H1 (cell line): ENCODE measurements around the gene ENO2. TPM values are rescaled to one million over a fixed set of nuclear protein-coding genes. Genes with fewer than 3 reads are reported as not detected.

Experiments used
- CTCF ChIA-PET: fragments of 300-600 bp; sonication (Branson Sonifier 250); formaldehyde crosslinking; loops from one replicate; lab custom pipeline; 2021; ENCODE audit not compliant: partially characterized antibody; lab: Charles Lee
- POLR2A ChIA-PET: fragments of 300-600 bp; sonication (Branson Sonifier 250); formaldehyde crosslinking; loops from one replicate; lab custom pipeline; 2021; ENCODE audit warnings: inconsistent platforms; ENCODE audit not compliant: partially characterized antibody; lab: Charles Lee
- DNase-seq, 2 experiments: peaks; one replicate each; pipeline versions ENCODE4 v3.0.0 to v3.0.0-alpha.2; 2010 to 2022; ENCODE audit warnings: low spot score in 2 of 2, low read depth in 1 of 2, mixed read lengths in 1 of 2
- FAIRE-seq: peaks from 2 replicates; lab custom pipeline; 2011; peaks lifted over from hg19 to GRCh38; lab: Jason Lieb, UNC
- H2AFZ ChIP-seq: 2 replicates; pipeline ENCODE4 v1.8.1; 2012; ENCODE audit warnings: low read length, inconsistent platforms
- H2AK5ac ChIP-seq: 2 replicates; pipeline ENCODE4 v1.6.1; 2013; ENCODE audit warnings: low read depth, low read length
- H2BK120ac ChIP-seq: replicated peaks from 2 replicates; pipeline ENCODE3; 2013; ENCODE audit warnings: low read depth, low read length, inconsistent platforms
- H2BK12ac ChIP-seq: 2 replicates; pipeline ENCODE4 v1.6.1; 2013; ENCODE audit warnings: low read depth, low read length
- H2BK15ac ChIP-seq: 2 replicates; pipeline ENCODE4 v1.6.1; 2013; ENCODE audit warnings: low read length
- H2BK20ac ChIP-seq: 2 replicates; pipeline ENCODE4 v1.6.1; 2013; ENCODE audit warnings: low read length
- H2BK5ac ChIP-seq: 2 replicates; pipeline ENCODE4 v1.6.1; 2013; ENCODE audit warnings: low read depth, low read length
- H3K14ac ChIP-seq: 2 replicates; pipeline ENCODE4 v1.6.1; 2013; ENCODE audit warnings: inconsistent platforms; ENCODE audit not compliant: insufficient read length
- H3K18ac ChIP-seq: 2 replicates; pipeline ENCODE4 v1.6.1; 2013; ENCODE audit warnings: low read length; ENCODE audit errors: extremely low read depth
- H3K23ac ChIP-seq: 2 replicates; pipeline ENCODE4 v1.6.1; 2013; ENCODE audit warnings: inconsistent platforms; ENCODE audit not compliant: insufficient read length
- H3K23me2 ChIP-seq: 2 replicates; pipeline ENCODE4 v1.6.1; 2013; ENCODE audit warnings: low read depth, low read length
- H3K27ac ChIP-seq: 2 replicates; pipeline ENCODE4 v1.6.1; 2011; ENCODE audit warnings: low read depth, low read length, inconsistent platforms
- H3K27me3 ChIP-seq, 4 experiments: replicated peaks in 1 of 4; 1 replicate in 1 of 4; 2 replicates in 3 of 4; pipeline versions ENCODE4 v1.6.1 to v1.8.1; 2011 to 2013; ENCODE audit warnings: low read length in 3 of 4, mild to moderate bottlenecking in 3 of 4, inconsistent platforms in 2 of 4, mixed read lengths in 2 of 4, moderate library complexity in 1 of 4; ENCODE audit not compliant: control insufficient read depth in 3 of 4, insufficient read depth in 3 of 4; ENCODE audit errors: extremely low read depth in 1 of 4
- H3K36me3 ChIP-seq, 4 experiments: 2 replicates each; pipeline versions ENCODE4 v1.6.1 to v1.8.1; 2011 to 2013; ENCODE audit warnings: mild to moderate bottlenecking in 4 of 4, low read length in 3 of 4, moderate library complexity in 2 of 4, control low read depth in 1 of 4, inconsistent platforms in 1 of 4; ENCODE audit not compliant: insufficient read depth in 4 of 4, control insufficient read depth in 2 of 4
- H3K4ac ChIP-seq: replicated peaks from 2 replicates; pipeline ENCODE3; 2013; ENCODE audit warnings: low read length, low read depth, mixed read lengths, inconsistent platforms; ENCODE audit not compliant: insufficient read length
- H3K4me1 ChIP-seq, 4 experiments: replicated peaks in 1 of 4; 1 replicate in 1 of 4; 2 replicates in 3 of 4; pipeline versions ENCODE4 v1.6.1 to v1.8.1; 2011 to 2013; ENCODE audit warnings: low read length in 3 of 4, inconsistent platforms in 2 of 4, mixed read lengths in 1 of 4; ENCODE audit not compliant: insufficient read depth in 4 of 4, control insufficient read depth in 3 of 4
- H3K4me2 ChIP-seq, 2 experiments: 2 replicates each; pipeline versions ENCODE4 v1.6.1 to v1.8.1; 2011 to 2013; ENCODE audit warnings: low read depth in 2 of 2, low read length in 2 of 2, control low read depth in 1 of 2, inconsistent platforms in 1 of 2, mild to moderate bottlenecking in 1 of 2; ENCODE audit not compliant: insufficient read depth in 1 of 2
- H3K4me3 ChIP-seq, 4 experiments: fragments of 200-600, 300-600 bp in 1 of 4; sonication (generic), shearing (Covaris generic), sonication (Bioruptor Twin) in 1 of 4; 2 replicates each; pipeline versions ENCODE4 v1.5.1 to v1.8.1; 2011 to 2016; ENCODE audit warnings: low read length in 4 of 4, low read depth in 3 of 4, control low read depth in 2 of 4, inconsistent platforms in 2 of 4, mild to moderate bottlenecking in 2 of 4, mixed read lengths in 1 of 4, moderate library complexity in 1 of 4; ENCODE audit not compliant: insufficient read depth in 2 of 4; ENCODE audit errors: extremely low read depth in 1 of 4
- H3K56ac ChIP-seq: replicated peaks from 2 replicates; pipeline ENCODE3; 2013; ENCODE audit warnings: low read depth, mild to moderate bottlenecking, mixed read lengths, low read length, inconsistent platforms; ENCODE audit not compliant: insufficient read length
- H3K79me1 ChIP-seq: 2 replicates; pipeline ENCODE4 v1.6.1; 2013; ENCODE audit warnings: low read depth, low read length, control low read depth
- H3K79me2 ChIP-seq, 2 experiments: 2 replicates each; pipeline versions ENCODE4 v1.6.1 to v1.8.1; 2012 to 2013; ENCODE audit warnings: low read length in 2 of 2, mild to moderate bottlenecking in 2 of 2, inconsistent platforms in 1 of 2; ENCODE audit not compliant: insufficient read depth in 2 of 2, control insufficient read depth in 1 of 2
- H3K9ac ChIP-seq, 4 experiments: replicated peaks in 1 of 4; 1 replicate in 1 of 4; 2 replicates in 3 of 4; pipeline versions ENCODE4 v1.6.1 to v1.8.1; 2011 to 2013; ENCODE audit warnings: low read depth in 3 of 4, low read length in 3 of 4, control low read depth in 2 of 4, mild to moderate bottlenecking in 2 of 4, moderate library complexity in 2 of 4, inconsistent platforms in 1 of 4; ENCODE audit errors: extremely low read depth in 1 of 4
- H3K9me3 ChIP-seq, 2 experiments: 2 replicates each; pipeline versions ENCODE4 v1.6.1 to v1.8.1; 2012 to 2013; ENCODE audit warnings: mild to moderate bottlenecking in 2 of 2, moderate library complexity in 2 of 2, control low read depth in 1 of 2, inconsistent platforms in 1 of 2, low read depth in 1 of 2, low read length in 1 of 2, mixed read lengths in 1 of 2; ENCODE audit not compliant: insufficient read depth in 2 of 2
- H4K20me1 ChIP-seq, 2 experiments: replicated peaks in 1 of 2; 2 replicates each; pipeline versions ENCODE3 to v1.8.1; 2011 to 2013; ENCODE audit warnings: inconsistent platforms in 2 of 2, low read length in 2 of 2, mild to moderate bottlenecking in 1 of 2; ENCODE audit not compliant: insufficient read depth in 2 of 2, control insufficient read depth in 1 of 2
- H4K5ac ChIP-seq: 2 replicates; pipeline ENCODE4 v1.6.1; 2013; ENCODE audit warnings: low read length, low read depth, mixed read lengths, inconsistent platforms; ENCODE audit not compliant: insufficient read length
- H4K8ac ChIP-seq: 2 replicates; pipeline ENCODE4 v1.8.0; 2013; ENCODE audit warnings: mild to moderate bottlenecking, moderate library complexity, low read length, inconsistent platforms; ENCODE audit not compliant: insufficient read depth; ENCODE audit errors: extremely low read depth
- H4K91ac ChIP-seq: replicated peaks from 2 replicates; pipeline ENCODE3; 2013; ENCODE audit warnings: low read length, mixed read lengths, inconsistent platforms; ENCODE audit not compliant: insufficient read length
- HDAC2 ChIP-seq, 2 experiments: fragments of 300-600 bp in 1 of 2; sonication (generic) in 1 of 2; IDR thresholded peaks; 2 replicates each; pipeline ENCODE4 v1.6.1; 2011 to 2012; ENCODE audit warnings: low read depth in 2 of 2, low read length in 2 of 2, mild to moderate bottlenecking in 2 of 2, moderate library complexity in 2 of 2, borderline replicate concordance in 1 of 2, inconsistent platforms in 1 of 2
- MAX ChIP-seq: IDR thresholded peaks from 2 replicates; pipeline ENCODE4 v1.6.1; 2012; ENCODE audit warnings: inconsistent platforms
- SRF ChIP-seq: IDR thresholded peaks from 2 replicates; pipeline ENCODE4 v1.6.1; 2011; ENCODE audit warnings: mild to moderate bottlenecking, low read depth, low read length, moderate library complexity
- WGBS, 2 experiments: shearing (Covaris generic) in 1 of 2; methylation state at CpG; one replicate each; pipeline versions ENCODE4 v1.1.6 to v1.1.7; 2013 to 2015; ENCODE audit warnings: low lambda C conversion rate in 2 of 2, mixed read lengths in 2 of 2, inconsistent platforms in 1 of 2, low coverage in 1 of 2, missing lambda C conversion rate in 1 of 2; ENCODE audit not compliant: insufficient replicate concordance in 2 of 2, insufficient coverage in 1 of 2, insufficient read length in 1 of 2; ENCODE audit errors: extremely low coverage in 1 of 2, missing lambda C conversion rate in 1 of 2; 5-methylcytosine and 5-hydroxymethylcytosine counted together
- polyA plus RNA-seq, 7 experiments: library from polyadenylated mRNA; depleted of rRNA in 3 of 7; stranded (reverse) in 5 of 7; unstranded in 2 of 7; fragments of >200 nt in 5 of 7; fragments of 200-250 nt in 2 of 7; gene quantifications; 1 replicate in 5 of 7; 2 replicates in 1 of 7; 4 replicates in 1 of 7; pipeline versions ENCODE4 v1.2.1 to v1.2.3, GENCODE V29; 2011 to 2013; ENCODE audit warnings: missing spikeins in 2 of 7, mixed read lengths in 2 of 7
- total RNA-seq: library from RNA; stranded (reverse); fragmentation: NEBNext Ultra II Directional; extraction: Animal tissue kit (Norgen Biotek cat#: 25700); gene quantifications from 2 replicates; pipeline ENCODE4 v1.2.1, GENCODE V29; 2021

ENO2 gene
- total and polyA plus RNA-seq, 2 of the 8 experiments (the other 6 are each of a cell fraction or from before 2014, with no cell fraction given): 92.4 to 102 TPM

- DNase-seq: no peak
- Histone ChIP-seq H2BK20ac (0 out of 2 replicates have a peak overlapping the region, but pooled peaks have one; percentile 25), H2BK120ac (no peak overlapping the region), H3K27ac (peak overlapping the region; percentile 15; the same call in 1 of the 2 replicates), H2BK15ac (no peak overlapping the region), H4K8ac (no peak overlapping the region), H3K14ac (no peak overlapping the region), H3K79me1 (peaks cover 13% of the 10 kb centered on the region), H4K20me1 (peaks cover 17 to 23% of the 10 kb centered on the region in 2 experiments), H3K4ac (no peak overlapping the region), H3K23ac (no peak overlapping the region), H3K79me2 (peaks cover 27 to 39% of the 10 kb centered on the region in 2 experiments), H3K9me3 (no peaks in the 10 kb centered on the region), H2BK12ac (peak overlapping the region; percentile 75; the same call in 1 of the 2 replicates), H3K4me3 (peak overlapping the region; percentile 90 to 99 (median 92)), H3K36me3 (peaks cover 0 to 9% (median 5%) of the 10 kb centered on the region in 4 experiments; a peak in 7 of 8 replicates), H2AK5ac (no peak overlapping the region), H3K23me2 (peaks cover 28% of the 10 kb centered on the region), H3K18ac (peak overlapping the region; percentile 51), H3K4me1 (peaks cover 13 to 31% (median 17%) of the 10 kb centered on the region in 4 experiments), H4K5ac (peak overlapping the region; percentile 3), H4K91ac (no peak overlapping the region), H3K4me2 (peak overlapping the region; percentile 84 to 90), H3K9ac (peak overlapping the region; percentile 64 to 85 (median 69)), H3K56ac (peak overlapping the region; percentile 65), H3K27me3 (no peaks in the 10 kb centered on the region), H2AFZ (no peak overlapping the region), H2BK5ac (peak overlapping the region; percentile 71)
- WGBS, 2 experiments: 10% methylated on average over 13 of the region's 19 CpGs; no CpG with 5 or more reads in 1 of the 2 experiments
- ChIA-PET POLR2A (interaction anchor here (0.8 to 44.0 kb wide), 8 partner anchors 13 to 393 kb away, joined by 3 to 1596 read pairs (median 115); partner anchors contain the start of genes C12orf57, EMG1, ENO2 and GNB3), CTCF (interaction anchor here (0.6 to 20.2 kb wide), 7 partner anchors 9 to 216 kb away, joined by 3 to 253 read pairs (median 5); partner anchors contain the start of genes C12orf57, RNU7-1, SPSB2 and TPI1)
- 0 out of 4 replicates have a peak, but pooled peaks of 1 of the 2 experiments have one; percentile 44 for TF ChIP-seq HDAC2 (IDR thresholded peaks at IDR 0.05; ENCODE audit: borderline replicate concordance in 1 of 2, low read depth in 2 of 2, low read length in 2 of 2)
- no peak for TF ChIP-seq SRF
- TF ChIP-seq MAX: no peak
- no peak for FAIRE-seq
Measured at GRCh38 chr12:6928703-6929407, 14.5 kb downstream of the ENO2 start.
